SK-N-SH (cell line): ENCODE results near the gene RASGEF1C. TPM values are rescaled to one million over a fixed set of nuclear protein-coding genes. Genes with fewer than 3 reads are reported as not detected.

Experiments
- CTCF ChIA-PET: fragments of 300-600, 350-600 bp; formaldehyde crosslinking; extraction: SDS; loops from one replicate; lab custom pipeline; 2021; lab: Yijun Ruan, JAX
- POLR2A ChIA-PET: fragments of 350-600 bp; sonication (Branson Sonifier 250); formaldehyde crosslinking; extraction: SDS; loops from one replicate; lab custom pipeline; 2020; ENCODE audit warnings: antibody characterized with exemption, inconsistent platforms; lab: Yijun Ruan, JAX
- DNase-seq: peaks from one replicate; pipeline ENCODE4 v3.0.0; 2012
- H2AFZ ChIP-seq: fragments of 200-600 bp; sonication (generic); 2 replicates; pipeline ENCODE4 v1.8.1; 2016; ENCODE audit warnings: antibody characterized with exemption, mild to moderate bottlenecking, low read depth
- H3F3A ChIP-seq: fragments of 200-600 bp; sonication (generic); replicated peaks from 2 replicates; pipeline ENCODE3; 2016; ENCODE audit warnings: antibody characterized with exemption, mild to moderate bottlenecking; ENCODE audit not compliant: insufficient read depth
- H3K27ac ChIP-seq, 2 experiments: fragments of 200-500 bp in 1 of 2; fragments of 200-600 bp in 1 of 2; sonication (Bioruptor generic) in 1 of 2; sonication (generic), shearing (Covaris generic) in 1 of 2; 2 replicates each; pipeline versions ENCODE4 v1.5.1 to v1.6.1; 2014 to 2016; ENCODE audit warnings: low read depth in 2 of 2, inconsistent platforms in 1 of 2, low read length in 1 of 2, mild to moderate bottlenecking in 1 of 2, mixed read lengths in 1 of 2
- H3K27me3 ChIP-seq: fragments of 200-600 bp; sonication (generic), shearing (Covaris generic); 2 replicates; pipeline ENCODE4 v1.6.1; 2016; ENCODE audit warnings: mixed run types; ENCODE audit not compliant: insufficient read depth
- H3K36me3 ChIP-seq, 2 experiments: fragments of 200-500 bp in 1 of 2; fragments of 200-600 bp in 1 of 2; sonication (Bioruptor generic) in 1 of 2; sonication (generic) in 1 of 2; replicated peaks in 1 of 2; 2 replicates each; pipeline versions ENCODE3 to v1.5.1; 2014 to 2016; ENCODE audit warnings: low read length in 1 of 2, mild to moderate bottlenecking in 1 of 2; ENCODE audit not compliant: insufficient read depth in 2 of 2, control insufficient read depth in 1 of 2
- H3K4me1 ChIP-seq, 2 experiments: fragments of 200-500 bp in 1 of 2; fragments of 200-600 bp in 1 of 2; sonication (Bioruptor generic) in 1 of 2; sonication (generic), shearing (Covaris generic) in 1 of 2; 2 replicates each; pipeline versions ENCODE4 v1.5.1 to v1.6.1; 2014 to 2016; ENCODE audit warnings: low read depth in 1 of 2, low read length in 1 of 2, mixed run types in 1 of 2; ENCODE audit not compliant: insufficient read depth in 2 of 2, control insufficient read depth in 1 of 2
- H3K4me2 ChIP-seq: fragments of 200-600 bp; sonication (generic), shearing (Covaris generic); 2 replicates; pipeline ENCODE4 v1.6.1; 2017; ENCODE audit warnings: mixed run types
- H3K4me3 ChIP-seq, 2 experiments: fragments of 200-500 bp in 1 of 2; fragments of 200-600 bp in 1 of 2; sonication (Bioruptor generic) in 1 of 2; sonication (generic), shearing (Covaris generic) in 1 of 2; 2 replicates each; pipeline versions ENCODE4 v1.5.1 to v1.8.1; 2014 to 2016; ENCODE audit warnings: low read depth in 2 of 2, inconsistent platforms in 1 of 2, low read length in 1 of 2, mild to moderate bottlenecking in 1 of 2, mixed read lengths in 1 of 2, moderate library complexity in 1 of 2
- H3K79me2 ChIP-seq: fragments of 200-600 bp; sonication (generic); 2 replicates; pipeline ENCODE4 v1.8.1; 2017; ENCODE audit warnings: mild to moderate bottlenecking; ENCODE audit not compliant: insufficient read depth
- H3K9ac ChIP-seq: fragments of 200-600 bp; sonication (generic); 2 replicates; pipeline ENCODE4 v1.6.1; 2017; ENCODE audit warnings: mixed run types
- H3K9me2 ChIP-seq: fragments of 200-600 bp; sonication (generic); 2 replicates; pipeline ENCODE4 v1.6.1; 2017; ENCODE audit warnings: mixed run types
- H3K9me3 ChIP-seq: fragments of 200-600 bp; sonication (generic); 2 replicates; pipeline ENCODE4 v1.6.1; 2017; ENCODE audit warnings: mixed run types, mild to moderate bottlenecking, moderate library complexity
- H4K20me1 ChIP-seq: fragments of 200-600 bp; sonication (generic); 2 replicates; pipeline ENCODE4 v1.6.1; 2017; ENCODE audit warnings: mild to moderate bottlenecking, mixed run types; ENCODE audit not compliant: insufficient read depth
- CHD2 ChIP-seq: fragments of 150-350 bp; IDR thresholded peaks from 2 replicates; pipeline ENCODE4 v1.6.1; 2018; ENCODE audit warnings: low read length; ENCODE audit not compliant: partially characterized antibody
- FOSL2 ChIP-seq: IDR thresholded peaks from 2 replicates; pipeline ENCODE4 v1.4.0; 2012; ENCODE audit warnings: low read depth, mild to moderate bottlenecking, moderate library complexity, borderline replicate concordance
- FOXJ3 ChIP-seq: sonication (generic); formaldehyde crosslinking; IDR thresholded peaks from 2 replicates; pipeline ENCODE4 v1.5.1; 2020; ENCODE audit warnings: mild to moderate bottlenecking, missing genetic modification reagents
- GABPA ChIP-seq: IDR thresholded peaks from 2 replicates; pipeline ENCODE4 v1.4.0; 2012; ENCODE audit warnings: low read depth, mild to moderate bottlenecking
- GATA2 ChIP-seq: sonication (generic); formaldehyde crosslinking; IDR thresholded peaks from 2 replicates; pipeline ENCODE4 v1.5.0; 2020; ENCODE audit warnings: mild to moderate bottlenecking, missing genetic modification reagents
- POLR2AphosphoS5 ChIP-seq: IDR thresholded peaks from 2 replicates; pipeline ENCODE4 v1.6.1; 2012; ENCODE audit warnings: low read depth, low read length
- RCOR1 ChIP-seq: fragments of 150-350 bp; IDR thresholded peaks from 2 replicates; pipeline ENCODE4 v1.6.1; 2017; ENCODE audit warnings: antibody characterized with exemption, low read length
- SIN3A ChIP-seq: IDR thresholded peaks from 2 replicates; pipeline ENCODE4 v1.6.1; 2012; ENCODE audit warnings: low read depth, mild to moderate bottlenecking, low read length, moderate library complexity, borderline replicate concordance
- TAF1 ChIP-seq: IDR thresholded peaks from 2 replicates; pipeline ENCODE4 v1.6.1; 2012; ENCODE audit warnings: low read depth, mild to moderate bottlenecking, low read length, moderate library complexity, borderline replicate concordance
- TCF12 ChIP-seq: IDR thresholded peaks from 2 replicates; pipeline ENCODE4 v1.4.0; 2012
- WGBS: methylation state at CpG from one replicate; pipeline ENCODE4 v1.1.6; 2017; ENCODE audit warnings: low lambda C conversion rate; 5-methylcytosine and 5-hydroxymethylcytosine counted together
- polyA plus RNA-seq, 3 experiments: library from polyadenylated mRNA; depleted of rRNA; stranded (reverse); fragments of >200 nt; gene quantifications; 2 replicates each; pipeline ENCODE4 v1.2.3, GENCODE V29; 2012
- TF ChIP-seq, protein P1 (sequence below): IDR thresholded peaks from 2 replicates; pipeline ENCODE4 v1.4.0; 2012; ENCODE audit warnings: low read depth
- TF ChIP-seq, protein P2 (sequence below): fragments of 150-350 bp; IDR thresholded peaks from 2 replicates; pipeline ENCODE4 v1.6.1; 2016; ENCODE audit warnings: mild to moderate bottlenecking, low read depth, low read length

Gene RASGEF1C
- polyA plus RNA-seq, 1 of the 3 experiments (the other 2 are of a cell fraction): not detected

DNA sequence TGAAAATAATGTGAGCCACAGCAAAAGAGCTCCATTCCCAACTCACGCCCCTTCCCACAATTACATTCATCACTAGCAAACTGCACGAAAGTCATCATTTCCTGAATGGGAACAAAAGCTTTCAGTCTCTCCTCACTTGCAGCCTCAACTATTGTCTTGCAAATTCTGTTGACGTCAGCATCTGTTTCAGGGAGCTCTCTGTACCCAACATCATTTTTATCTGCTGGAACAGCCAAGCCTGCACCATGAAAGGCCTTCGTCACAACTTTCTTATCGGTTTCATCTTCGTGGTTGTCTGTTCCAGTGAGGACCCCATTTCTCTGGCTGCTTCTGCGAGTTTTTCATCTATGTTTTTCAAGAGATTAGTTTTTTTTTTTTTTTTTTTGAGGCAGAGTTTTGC is 123.2 kb downstream of the RASGEF1C start:
- Histone ChIP-seq H3K4me2 (no peak overlapping the region), H3K9me3 (no peaks in the 10 kb centered on the region), H2AFZ (no peak overlapping the region), H3F3A (peaks cover 3% of the 10 kb centered on the region), H3K79me2 (no peaks in the 10 kb centered on the region)
- CTCF ChIA-PET: no interaction called here
- TF ChIP-seq FOXJ3 (CRISPR knock-in tag) (no peak), GABPA (no peak), POLR2AphosphoS5 (no peak), FOSL2 (no peak), TAF1 (no peak), SIN3A (no peak), CHD2 (no peak), RCOR1 (no peak), GATA2 (CRISPR knock-in tag) (no peak), TCF12 (no peak)
- TF ChIP-seq, protein P1, sequence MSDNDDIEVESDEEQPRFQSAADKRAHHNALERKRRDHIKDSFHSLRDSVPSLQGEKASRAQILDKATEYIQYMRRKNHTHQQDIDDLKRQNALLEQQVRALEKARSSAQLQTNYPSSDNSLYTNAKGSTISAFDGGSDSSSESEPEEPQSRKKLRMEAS: no peak
- TF ChIP-seq, protein P2, sequence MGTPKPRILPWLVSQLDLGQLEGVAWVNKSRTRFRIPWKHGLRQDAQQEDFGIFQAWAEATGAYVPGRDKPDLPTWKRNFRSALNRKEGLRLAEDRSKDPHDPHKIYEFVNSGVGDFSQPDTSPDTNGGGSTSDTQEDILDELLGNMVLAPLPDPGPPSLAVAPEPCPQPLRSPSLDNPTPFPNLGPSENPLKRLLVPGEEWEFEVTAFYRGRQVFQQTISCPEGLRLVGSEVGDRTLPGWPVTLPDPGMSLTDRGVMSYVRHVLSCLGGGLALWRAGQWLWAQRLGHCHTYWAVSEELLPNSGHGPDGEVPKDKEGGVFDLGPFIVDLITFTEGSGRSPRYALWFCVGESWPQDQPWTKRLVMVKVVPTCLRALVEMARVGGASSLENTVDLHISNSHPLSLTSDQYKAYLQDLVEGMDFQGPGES: no peak
- TF ChIP-seq, all 33 proteins: peak for 0
- no peaks in the 10 kb centered on the region for H3K9me2 ChIP-seq
- DNase-seq: no peak
- POLR2A ChIA-PET: no interaction called here
- H3K27ac ChIP-seq: no peak overlapping the region
- peaks cover 0 to 3% of the 10 kb centered on the region in 2 experiments; a peak in 1 of 4 replicates for H3K4me1 ChIP-seq
- WGBS: 73% methylated on average over 7 of the region's 7 CpGs
- no peak overlapping the region for H3K9ac ChIP-seq
- no peaks in the 10 kb centered on the region for H3K27me3 ChIP-seq
- no peaks in the 10 kb centered on the region for H3K36me3 ChIP-seq
- H4K20me1 ChIP-seq: no peaks in the 10 kb centered on the region
- H3K4me3 ChIP-seq: no peak overlapping the region

DNA sequence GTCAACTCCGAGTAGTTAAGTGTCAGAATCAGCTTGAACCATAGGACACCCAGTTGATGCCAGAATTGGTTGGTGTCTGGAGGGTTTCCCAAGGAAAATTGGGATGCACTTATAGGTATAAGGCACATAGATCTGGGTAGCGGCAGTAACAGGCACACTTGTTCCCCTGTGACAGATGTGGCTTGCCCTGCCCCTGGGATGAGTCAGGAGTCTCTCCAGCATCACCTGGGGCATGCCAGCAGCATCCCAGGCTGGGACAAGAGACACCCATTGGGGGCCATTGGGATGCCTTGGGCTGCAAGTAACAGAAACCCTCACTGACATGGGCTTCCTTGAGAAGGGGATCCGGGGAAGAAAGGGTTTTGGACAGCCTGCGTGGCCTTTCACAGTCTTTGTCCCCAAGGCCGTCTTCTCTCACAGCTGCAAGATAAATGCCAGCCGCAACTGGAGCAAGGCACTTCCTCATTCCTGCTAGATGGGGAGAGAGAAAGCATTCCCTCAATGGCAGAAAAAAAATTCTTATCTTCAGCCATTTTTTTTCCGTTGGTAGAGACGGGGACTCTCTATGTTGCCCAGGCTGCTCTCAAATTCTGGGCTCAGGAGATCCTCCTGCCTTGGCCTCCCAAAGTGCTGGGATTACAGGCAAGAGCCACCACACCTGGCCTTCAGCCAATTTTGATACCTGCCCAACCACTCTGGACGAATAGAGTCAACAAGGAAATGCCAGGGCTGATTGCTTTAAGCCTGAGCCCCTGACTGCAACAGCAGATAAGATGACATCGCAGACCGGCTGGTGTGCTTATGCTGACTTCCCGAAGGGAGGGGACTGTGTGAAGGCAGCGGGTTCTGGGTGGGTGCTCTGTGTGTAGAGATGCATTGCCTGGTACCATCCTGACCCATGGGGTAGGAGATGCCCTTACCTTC is 124.1 kb downstream of the RASGEF1C start:
- 45% methylated on average over 13 of the region's 13 CpGs for WGBS
- TF ChIP-seq GATA2 (CRISPR knock-in tag) (peak; percentile 56), SIN3A (no peak)
- DNase-seq: peak; percentile 53

More for the DNA sequence above, 124.1 kb downstream of the RASGEF1C start:
- H3K4me3 ChIP-seq: no peak overlapping the region
- peaks cover under 1% of the 10 kb centered on the region for H3F3A ChIP-seq
- H2AFZ ChIP-seq: no peak overlapping the region
- H3K4me2 ChIP-seq: no peak overlapping the region
- no peaks in the 10 kb centered on the region for H3K27me3 ChIP-seq
- no peaks in the 10 kb centered on the region for H3K9me2 ChIP-seq
- H3K79me2 ChIP-seq: no peaks in the 10 kb centered on the region
- no peak overlapping the region for H3K9ac ChIP-seq
- no peak overlapping the region for H3K27ac ChIP-seq
- POLR2A ChIA-PET: no interaction called here
- no peaks in the 10 kb centered on the region for H3K9me3 ChIP-seq
- CTCF ChIA-PET: no interaction called here
- no peaks in the 10 kb centered on the region for H3K36me3 ChIP-seq
- no peaks in the 10 kb centered on the region for H4K20me1 ChIP-seq
- peaks cover 0 to 3% of the 10 kb centered on the region in 2 experiments; a peak in 1 of 4 replicates for H3K4me1 ChIP-seq
